ENCODE measurements around the gene STRN4.
A peak's percentile ranks its signal among the peaks of the same experiment; 100 is the strongest.
"Not testable (repeated sequence)": the region's sequence is repeated elsewhere in the genome, so short reads cannot be mapped to it uniquely, and the experiment has no call there.

The STRN4 gene

DNA sequence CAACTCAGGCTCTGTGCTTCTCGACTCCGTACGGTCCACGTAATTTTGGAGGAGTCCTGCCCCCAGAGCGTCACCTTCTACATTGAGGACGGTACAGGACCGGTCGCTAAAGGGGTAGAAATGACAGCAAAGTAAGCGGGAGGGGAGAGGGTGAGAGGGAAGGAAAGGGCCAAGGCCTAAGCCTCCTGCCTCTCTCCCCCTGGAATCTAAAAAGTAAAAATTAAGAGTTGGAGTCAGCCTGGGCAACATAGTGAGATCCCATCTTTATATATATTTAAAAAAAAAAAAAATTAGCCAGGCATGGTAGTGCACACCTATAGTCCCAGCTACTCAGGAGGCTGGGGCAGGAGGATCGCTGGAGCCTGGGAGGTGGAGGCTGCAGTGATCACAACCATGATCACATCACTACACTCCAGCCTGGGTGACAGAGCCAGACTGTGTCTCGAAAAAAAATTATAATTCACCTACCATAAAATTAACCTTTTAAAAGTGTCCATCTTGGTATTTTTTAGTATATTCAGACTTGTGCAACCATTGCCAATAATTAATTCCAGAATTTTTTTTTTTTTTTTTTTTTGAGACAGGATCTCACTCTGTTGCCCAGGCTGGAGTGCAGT lies 29.5 kb upstream of the STRN4 start:
- H3K36me3 ChIP-seq, result peaks cover 55 to 71% (median 56%) of the 10 kb centered on the region in 3 donors
- intact Hi-C loops (cut with DNase I; ENCODE audit: low total_unique reads), result no loop called here
- TF ChIP-seq, protein P1, sequence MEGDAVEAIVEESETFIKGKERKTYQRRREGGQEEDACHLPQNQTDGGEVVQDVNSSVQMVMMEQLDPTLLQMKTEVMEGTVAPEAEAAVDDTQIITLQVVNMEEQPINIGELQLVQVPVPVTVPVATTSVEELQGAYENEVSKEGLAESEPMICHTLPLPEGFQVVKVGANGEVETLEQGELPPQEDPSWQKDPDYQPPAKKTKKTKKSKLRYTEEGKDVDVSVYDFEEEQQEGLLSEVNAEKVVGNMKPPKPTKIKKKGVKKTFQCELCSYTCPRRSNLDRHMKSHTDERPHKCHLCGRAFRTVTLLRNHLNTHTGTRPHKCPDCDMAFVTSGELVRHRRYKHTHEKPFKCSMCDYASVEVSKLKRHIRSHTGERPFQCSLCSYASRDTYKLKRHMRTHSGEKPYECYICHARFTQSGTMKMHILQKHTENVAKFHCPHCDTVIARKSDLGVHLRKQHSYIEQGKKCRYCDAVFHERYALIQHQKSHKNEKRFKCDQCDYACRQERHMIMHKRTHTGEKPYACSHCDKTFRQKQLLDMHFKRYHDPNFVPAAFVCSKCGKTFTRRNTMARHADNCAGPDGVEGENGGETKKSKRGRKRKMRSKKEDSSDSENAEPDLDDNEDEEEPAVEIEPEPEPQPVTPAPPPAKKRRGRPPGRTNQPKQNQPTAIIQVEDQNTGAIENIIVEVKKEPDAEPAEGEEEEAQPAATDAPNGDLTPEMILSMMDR (IDR thresholded peaks at IDR 0.05), result no peak
- no peaks in the 10 kb centered on the region for H3K9me3 ChIP-seq
- no peaks in the 10 kb centered on the region for H3K27me3 ChIP-seq
- no peak for DNase-seq
- no peak overlapping the region for H3K4me3 ChIP-seq
- peaks cover 0 to 1% (median 0%) of the 10 kb centered on the region in 4 donors for H3K4me1 ChIP-seq
- no peak overlapping the region for H3K27ac ChIP-seq

DNA sequence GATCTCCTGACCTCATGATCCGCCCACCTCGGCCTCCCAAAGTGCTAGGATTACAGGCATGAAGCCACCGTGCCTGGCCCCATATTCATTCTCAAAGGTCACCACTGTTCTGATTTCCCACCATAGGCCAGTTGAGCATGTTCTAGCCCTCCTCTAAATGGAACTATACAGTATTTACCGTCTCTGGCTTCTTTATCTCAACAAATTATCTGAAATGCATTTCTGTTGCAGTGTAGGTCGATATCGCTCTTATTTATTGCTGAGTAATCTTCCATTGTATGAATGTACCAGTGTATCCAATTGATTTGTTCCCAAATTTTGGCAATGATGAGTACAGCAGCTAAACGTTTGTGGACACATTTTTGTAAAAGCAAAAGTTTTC lies 26.8 kb upstream of the STRN4 start:
- Histone ChIP-seq H3K27me3 (no peaks in the 10 kb centered on the region), H3K36me3 (peaks cover 34 to 44% (median 37%) of the 10 kb centered on the region in 3 donors), H3K9me3 (no peaks in the 10 kb centered on the region), H3K4me3 (no peak overlapping the region), H3K4me1 (peaks cover 0 to 8% (median 0%) of the 10 kb centered on the region in 4 donors), H3K27ac (no peak overlapping the region)
- TF ChIP-seq, protein P1 (IDR thresholded peaks at IDR 0.05), result no peak
- no peak for DNase-seq
- intact Hi-C loops (cut with DNase I; ENCODE audit: low total_unique reads), result no loop called here

DNA sequence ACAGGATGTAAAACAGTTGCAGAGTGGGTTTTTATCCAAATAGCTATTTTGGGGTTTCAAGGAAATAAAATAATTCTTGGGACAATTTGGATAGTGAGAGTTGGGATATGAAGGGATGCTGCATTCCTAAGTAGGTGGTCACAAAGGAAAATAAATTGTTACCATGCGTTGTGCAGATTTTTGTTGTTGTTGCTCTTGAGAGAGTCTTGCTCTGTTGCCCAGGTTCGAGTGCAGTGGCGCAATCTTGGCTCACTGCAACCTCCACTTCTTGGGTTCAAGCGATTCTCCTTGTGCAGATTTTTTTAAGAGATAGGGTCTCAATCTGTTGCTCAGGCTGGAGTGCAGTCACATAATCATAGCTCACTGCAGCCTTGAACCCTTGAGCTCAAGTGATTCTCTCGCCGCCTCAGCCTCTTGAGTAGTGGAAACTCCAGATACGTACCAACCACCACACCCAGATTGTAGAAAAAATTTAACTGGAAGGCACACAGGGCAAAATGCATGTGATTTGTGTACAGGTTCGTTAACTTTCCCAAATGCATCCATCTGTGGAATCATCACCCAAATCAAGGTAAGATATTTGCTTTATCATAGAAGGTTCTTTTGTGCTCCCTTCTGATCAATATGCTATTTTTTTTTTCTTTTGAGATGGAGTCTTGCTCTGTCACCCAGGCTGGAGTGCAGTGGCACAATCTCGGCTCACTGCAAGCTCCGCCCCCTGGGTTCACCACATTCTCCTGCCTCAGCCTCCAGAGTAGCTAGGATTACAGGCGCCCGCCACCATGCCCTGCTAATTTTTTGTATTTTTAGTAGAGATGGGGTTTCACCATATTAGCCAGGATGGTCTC lies 26.1 kb upstream of the STRN4 start:
- no peaks in the 10 kb centered on the region for H3K9me3 ChIP-seq
- H3K4me1 ChIP-seq, result peaks cover 0 to 8% (median 0%) of the 10 kb centered on the region in 4 donors
- H3K4me3 ChIP-seq, result no peak overlapping the region
- no peak overlapping the region for H3K27ac ChIP-seq
- intact Hi-C loops (cut with DNase I; ENCODE audit: low total_unique reads), result no loop called here
- peaks cover 28 to 38% (median 31%) of the 10 kb centered on the region in 3 donors for H3K36me3 ChIP-seq
- no peaks in the 10 kb centered on the region for H3K27me3 ChIP-seq
- TF ChIP-seq, protein P1 (IDR thresholded peaks at IDR 0.05), result no peak
- no peak for DNase-seq

DNA sequence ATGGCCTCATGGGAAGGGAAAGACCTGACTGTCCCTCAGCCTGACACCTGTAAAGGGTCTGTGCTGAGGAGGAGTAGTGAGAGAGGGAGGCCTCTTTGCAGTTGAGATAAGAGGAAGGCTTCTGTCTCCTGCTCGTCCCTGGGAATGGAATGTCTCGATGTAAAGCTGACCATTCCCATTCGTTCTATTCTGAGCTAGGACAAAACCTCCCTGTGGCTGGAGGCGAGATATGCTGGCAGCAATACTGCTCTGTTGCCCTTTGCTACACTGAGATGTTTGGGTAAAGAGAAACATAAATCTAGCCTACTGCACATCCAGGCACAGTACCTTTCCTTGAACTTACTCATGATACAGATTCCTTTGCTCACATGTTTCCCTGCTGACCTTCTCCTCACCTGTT lies 22.5 kb upstream of the STRN4 start:
- H3K36me3 ChIP-seq; intact Hi-C loops (cut with DNase I; ENCODE audit: low total_unique reads); H3K4me1 ChIP-seq; DNase-seq; H3K4me3 ChIP-seq; H3K27me3 ChIP-seq; H3K9me3 ChIP-seq: not testable (repeated sequence)
- H3K27ac ChIP-seq, result peak overlapping the region in 1 of 2 donors; percentile 35

DNA sequence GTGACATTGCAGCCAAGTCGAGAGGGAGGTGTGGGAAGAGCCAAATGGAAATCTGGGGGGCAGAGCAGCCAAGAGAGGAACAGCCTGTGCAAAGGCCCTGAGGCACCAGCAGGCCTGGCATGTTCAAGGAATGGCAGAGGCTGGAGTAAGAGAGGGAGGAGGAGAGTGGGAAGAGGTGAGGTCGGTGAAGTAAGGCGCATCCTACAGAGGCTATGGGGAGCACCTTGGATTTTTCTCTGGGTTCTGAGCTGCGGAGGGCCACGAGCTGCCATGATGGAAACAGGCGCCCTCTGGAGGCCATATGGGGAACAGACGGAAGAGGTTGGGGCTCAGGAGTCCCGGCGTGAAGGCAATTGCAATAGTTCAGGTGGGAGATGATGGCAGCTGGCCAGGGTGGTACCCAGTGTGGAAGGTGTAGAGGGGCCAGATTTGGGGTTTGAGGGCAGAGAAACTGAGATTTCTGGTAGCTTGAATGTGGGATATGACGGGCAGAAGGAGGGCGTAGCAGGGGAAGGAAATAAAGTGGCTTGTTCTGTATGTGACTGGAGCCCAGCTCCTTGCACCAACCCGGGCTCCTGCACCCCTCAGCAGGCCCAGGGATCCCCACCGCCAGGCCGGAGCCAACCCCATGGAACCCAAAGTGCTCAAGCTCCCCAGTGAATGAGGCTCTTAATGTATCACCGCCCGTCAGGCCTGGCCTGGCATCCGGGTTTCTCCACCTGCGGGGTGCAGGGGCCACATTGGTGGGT lies 20.5 kb upstream of the STRN4 start:
- TF ChIP-seq, protein P1 (IDR thresholded peaks at IDR 0.05), result peak; percentile 46 to 58
- intact Hi-C loops (cut with DNase I; ENCODE audit: low total_unique reads), result no loop called here
- Histone ChIP-seq H3K27me3 (no peaks in the 10 kb centered on the region), H3K9me3 (no peaks in the 10 kb centered on the region), H3K4me3 (no peak overlapping the region), H3K27ac (no peak overlapping the region), H3K4me1 (peaks cover 0 to 9% (median 0%) of the 10 kb centered on the region in 4 donors), H3K36me3 (no peaks in the 10 kb centered on the region)
- DNase-seq, result peak in 1 of 2 donors; percentile 51

All from tibial artery (tissue), 4 donors.